Kidney capillary endothelial cell (primary cell): ENCODE data around the gene OR2W1.

Experiments
- DNase-seq: peaks from one replicate; pipeline ENCODE4 v3.0.0-alpha.2; 2018; ENCODE audit warnings: low spot score

Gene OR2W1, protein sequence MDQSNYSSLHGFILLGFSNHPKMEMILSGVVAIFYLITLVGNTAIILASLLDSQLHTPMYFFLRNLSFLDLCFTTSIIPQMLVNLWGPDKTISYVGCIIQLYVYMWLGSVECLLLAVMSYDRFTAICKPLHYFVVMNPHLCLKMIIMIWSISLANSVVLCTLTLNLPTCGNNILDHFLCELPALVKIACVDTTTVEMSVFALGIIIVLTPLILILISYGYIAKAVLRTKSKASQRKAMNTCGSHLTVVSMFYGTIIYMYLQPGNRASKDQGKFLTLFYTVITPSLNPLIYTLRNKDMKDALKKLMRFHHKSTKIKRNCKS

DNA sequence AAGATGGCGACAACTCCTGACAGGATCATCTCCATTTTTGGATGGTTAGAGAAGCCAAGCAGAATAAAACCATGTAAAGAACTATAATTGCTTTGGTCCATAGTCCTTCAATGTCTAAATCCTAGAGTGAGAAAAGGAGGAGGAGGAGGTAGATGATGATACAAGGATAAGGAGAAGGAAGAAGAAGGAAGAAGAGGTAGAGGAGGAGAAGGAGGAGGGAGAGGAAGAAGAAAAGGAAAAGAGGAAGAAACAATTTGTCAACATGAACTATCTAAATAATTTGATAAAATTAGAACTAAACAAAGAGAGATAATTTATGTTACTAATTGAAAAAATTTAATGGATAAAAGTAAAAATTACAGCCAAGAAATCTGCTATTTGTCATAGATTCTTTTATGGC, at the start of gene OR2W1:
Gene OR2W1, minus strand, starts transcription at position 101 of the 400 bp plus-strand sequence. Its CDS starts 0 bp downstream, at position 101.
- no peak for DNase-seq

DNA sequence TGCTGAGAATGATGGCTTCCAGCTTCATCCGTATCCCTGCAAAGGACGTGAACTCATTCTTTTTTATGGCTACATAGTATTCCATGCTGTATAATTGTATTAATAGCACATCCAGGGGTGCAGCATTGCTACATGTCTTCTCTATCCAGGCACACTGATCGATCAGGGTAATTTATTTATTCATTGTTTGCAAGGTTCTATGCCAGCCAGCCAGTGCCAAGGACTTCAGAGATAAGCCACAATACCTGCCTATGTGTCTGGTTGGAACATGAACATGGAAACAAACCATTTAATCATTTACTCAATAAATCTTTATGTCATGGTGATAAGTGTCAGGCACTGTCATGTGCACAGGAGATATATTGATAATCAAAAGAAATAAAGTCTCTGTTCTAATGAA, 48.0 kb upstream of the OR2W1 start:
- DNase-seq = no peak

DNA sequence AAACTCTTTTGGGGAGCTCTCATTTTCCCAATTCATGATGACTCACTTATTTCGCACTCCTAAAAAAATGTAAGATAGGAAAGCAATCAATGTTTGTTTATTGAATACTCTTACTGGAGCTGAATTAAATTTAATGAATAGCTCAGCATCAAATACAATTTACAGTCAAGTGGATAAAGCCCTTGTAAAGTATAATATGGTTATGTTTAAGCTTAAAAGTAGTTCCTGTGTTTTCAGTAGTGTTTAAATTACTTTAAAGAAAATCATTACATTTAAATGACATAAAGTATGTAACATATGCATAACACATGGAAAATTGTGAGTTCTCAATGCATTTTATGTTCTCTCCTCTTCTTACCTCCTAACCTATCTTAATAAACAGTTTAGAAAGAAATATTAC, 42.2 kb upstream of the OR2W1 start, which contains the start of gene OR2B3:
Gene OR2B3, minus strand, starts transcription at position 101 of the 400 bp plus-strand sequence. Its CDS starts 65 bp downstream, at position 36.
- no peak for DNase-seq

DNA sequence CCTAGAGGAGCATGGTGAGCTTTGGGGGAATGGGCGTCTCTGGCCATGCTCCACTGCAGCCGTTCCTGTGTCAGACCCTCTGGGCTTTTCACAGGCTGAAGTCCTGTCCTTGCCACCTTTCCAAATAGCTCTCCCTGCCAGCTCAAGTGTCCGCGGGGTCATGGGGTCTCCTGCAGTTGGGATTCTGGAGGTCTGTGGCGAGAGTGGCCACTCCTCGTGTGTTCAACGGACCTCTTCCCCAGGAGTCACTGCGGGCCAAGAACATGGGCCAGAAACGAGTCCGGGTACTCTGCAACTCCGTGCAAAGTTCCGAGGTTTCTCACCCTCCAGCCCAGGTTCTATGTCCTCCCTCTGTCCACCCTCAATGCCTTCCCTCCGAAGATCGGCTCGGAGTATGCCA, 37.5 kb upstream of the OR2W1 start:
- DNase-seq = no peak

DNA sequence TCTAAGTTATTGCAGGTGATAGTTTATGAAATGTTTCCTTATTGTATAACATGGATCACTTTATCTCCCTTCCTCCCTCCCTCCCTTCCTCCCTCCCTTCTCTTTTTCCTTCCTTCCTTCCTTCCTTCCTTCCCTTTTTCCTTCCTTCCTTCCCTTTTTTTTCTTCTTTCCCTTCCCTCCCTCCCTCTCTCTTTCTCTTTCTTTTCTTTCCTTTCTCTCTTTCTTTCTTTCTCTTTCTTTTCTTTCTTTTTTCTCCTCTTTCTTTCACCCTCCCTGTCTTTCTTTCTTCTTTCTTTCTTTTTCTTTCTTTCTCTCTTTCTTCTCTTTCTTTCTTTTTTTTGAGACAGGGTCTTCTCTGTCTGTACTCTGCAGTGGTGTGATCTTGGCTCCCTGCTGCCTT, 36.3 kb upstream of the OR2W1 start:
- no peak for DNase-seq

- DNase-seq = no peak
Measured at GRCh38 chr6:29079203-29079602, 34.2 kb upstream of the OR2W1 start.

DNA sequence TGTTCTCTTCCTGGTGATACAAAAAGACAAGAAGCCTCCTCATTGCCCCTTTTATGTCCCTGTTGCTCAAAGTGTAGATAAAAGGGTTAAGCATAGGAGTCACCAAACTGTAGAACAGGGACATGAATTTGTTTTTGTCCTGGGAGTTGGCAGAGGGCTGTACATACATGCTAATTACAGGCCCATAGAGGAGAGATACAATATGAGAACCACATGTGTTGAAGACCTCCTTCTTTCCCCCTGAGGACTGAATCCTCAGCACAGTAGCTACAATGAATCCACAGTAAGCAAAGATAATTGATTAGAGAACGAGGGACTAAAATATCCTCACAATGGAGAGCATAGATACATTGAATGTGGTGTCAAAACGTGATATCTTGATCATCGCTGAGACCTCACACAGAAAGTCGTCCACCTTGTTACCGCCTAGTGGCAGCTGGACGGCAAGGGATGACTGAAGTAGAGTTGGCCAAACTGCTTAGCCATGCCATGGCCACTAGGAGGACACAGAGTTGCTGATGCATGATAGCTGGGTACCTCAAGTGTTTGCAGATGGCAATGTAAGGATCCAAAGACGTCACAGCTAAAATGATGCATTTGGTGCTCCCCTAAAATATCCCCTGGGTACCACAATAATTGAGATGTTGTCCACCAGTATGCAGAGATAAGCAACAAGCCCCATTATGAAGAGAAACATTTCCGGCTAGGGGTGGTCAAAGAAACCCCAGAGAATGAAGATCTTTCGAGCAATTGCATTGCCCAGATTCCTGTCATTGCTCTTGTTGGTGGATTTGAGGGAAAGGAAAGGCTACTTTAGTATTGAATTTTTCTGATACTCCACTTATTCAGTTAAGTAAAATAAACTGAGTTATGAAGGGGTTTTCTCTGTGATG, 27.1 kb upstream of the OR2W1 start:
- DNase-seq = peak; percentile 13

- DNase-seq = no peak
Measured at GRCh38 chr6:29051680-29052079, 6.7 kb upstream of the OR2W1 start.

- no peak for DNase-seq
Measured at GRCh38 chr6:29035951-29036350, 9.0 kb downstream of the OR2W1 start.

- no peak for DNase-seq
Measured at GRCh38 chr6:29028821-29029220, 16.2 kb downstream of the OR2W1 start.

- DNase-seq = no peak
Measured at GRCh38 chr6:29025927-29026585, 18.9 kb downstream of the OR2W1 start.

GRCh38 chr6:29021434-29021833, 23.5 kb downstream of the OR2W1 start:
- DNase-seq = no peak

GRCh38 chr6:29019629-29020028, 25.3 kb downstream of the OR2W1 start:
- DNase-seq = no peak

DNA sequence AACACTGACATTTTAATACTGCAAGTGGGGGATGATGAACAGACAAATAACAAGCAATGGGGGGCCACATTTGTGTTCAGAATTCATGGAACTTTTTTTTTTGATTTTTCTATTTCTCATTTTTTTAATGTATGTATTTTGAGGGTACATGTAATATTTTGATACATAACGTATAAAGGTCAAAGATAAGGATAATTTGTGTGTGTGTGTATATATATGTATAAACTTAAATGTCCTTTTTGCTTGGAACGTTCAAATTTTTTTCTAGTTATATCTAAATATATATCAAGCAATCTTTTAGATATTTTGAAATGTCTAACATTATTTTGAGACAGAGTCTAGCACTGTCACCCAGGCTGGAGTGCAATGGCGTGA, 27.6 kb downstream of the OR2W1 start:
- no peak for DNase-seq

DNA sequence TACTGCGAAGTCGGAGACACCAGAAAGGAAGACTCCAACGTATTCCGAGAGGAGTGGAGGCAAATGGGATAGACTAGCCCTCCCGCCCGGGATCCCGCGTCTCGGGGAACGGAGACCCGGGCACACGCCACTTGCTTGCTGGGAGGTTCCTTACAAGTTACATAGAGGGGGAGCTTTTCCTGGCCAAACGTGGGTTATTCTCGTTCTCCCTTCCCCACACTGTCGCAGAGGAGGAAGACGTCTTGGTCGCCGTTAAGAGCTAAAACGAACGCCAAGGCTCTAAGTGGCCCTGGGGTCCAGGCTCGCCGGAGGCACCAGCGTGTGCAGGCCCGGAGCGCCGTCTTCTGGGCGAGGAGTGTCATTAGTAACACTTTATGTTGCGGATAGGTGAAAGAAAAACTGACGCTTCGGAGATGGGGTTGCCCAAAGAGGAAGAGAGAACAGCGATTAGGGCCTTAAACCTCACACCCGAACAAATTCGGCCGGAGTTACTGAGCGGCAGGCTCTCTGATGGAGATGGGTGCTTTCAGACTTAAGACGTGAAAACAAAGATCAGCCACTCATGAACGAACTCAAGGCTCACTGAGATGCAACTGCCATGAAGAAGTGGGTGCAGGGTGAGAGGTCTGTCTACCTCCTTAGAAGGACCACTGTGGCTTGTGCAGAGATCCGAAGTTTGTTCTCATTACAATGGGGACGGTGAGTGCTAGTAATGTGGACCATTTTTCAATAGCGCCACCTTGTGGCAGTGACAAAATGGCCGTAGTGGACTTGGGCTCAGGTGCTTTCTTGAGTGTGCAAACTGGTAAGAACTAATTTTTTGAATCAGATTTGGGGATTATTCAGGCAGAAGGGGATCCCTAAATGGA, 28.2 kb downstream of the OR2W1 start:
- peak; percentile 75 for DNase-seq

- no peak for DNase-seq
Measured at GRCh38 chr6:29014729-29015608, 30.0 kb downstream of the OR2W1 start.

GRCh38 chr6:29011276-29011734, 33.7 kb downstream of the OR2W1 start:
- DNase-seq = no peak

DNA sequence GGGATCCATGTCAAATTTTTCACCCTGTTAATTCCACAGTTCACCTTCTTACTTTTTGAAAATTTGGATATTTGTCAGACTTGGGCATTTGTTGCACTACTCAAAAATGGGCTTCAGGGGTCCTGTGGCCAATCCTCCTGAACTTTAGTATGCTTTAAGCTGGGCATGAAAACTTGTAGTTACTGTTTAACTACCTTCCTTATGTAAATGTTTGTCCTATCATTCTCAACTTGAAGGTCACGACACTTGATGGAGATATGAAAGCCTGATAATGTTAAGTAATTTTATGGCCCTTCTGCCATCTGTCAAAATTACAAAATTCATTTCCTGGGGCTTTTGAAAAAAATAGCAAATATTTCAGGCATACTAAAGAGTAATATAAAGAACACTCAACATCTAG, 35.6 kb downstream of the OR2W1 start:
- DNase-seq = no peak

- no peak for DNase-seq
Measured at GRCh38 chr6:29008089-29008488, 36.9 kb downstream of the OR2W1 start.

GRCh38 chr6:29005183-29005885, 39.6 kb downstream of the OR2W1 start, which contains the start of gene ZNF311:
Gene ZNF311, minus strand, starts transcription at chr6:29005315. Its CDS starts 1,361 bp downstream, at chr6:29003954.
- DNase-seq = peak; percentile 65
